PC-3 (cell line): Measurements from ENCODE around the gene RAB3B.

ENCODE experiments used
- CTCF ChIP-seq: fragments of 300-600 bp; sonication (generic); conservative IDR thresholded peaks from 2 replicates; pipeline ENCODE4 v1.5.1; 2017; ENCODE audit warnings: antibody characterized with exemption, low read depth, mild to moderate bottlenecking, low read length
- EZH2 ChIP-seq: fragments of 300-600 bp; sonication (generic); IDR thresholded peaks from one replicate; pipeline ENCODE4 v1.6.1; 2017; ENCODE audit warnings: antibody characterized with exemption, mild to moderate bottlenecking, low read length; ENCODE audit not compliant: unreplicated experiment

- no peak for TF ChIP-seq CTCF
- TF ChIP-seq EZH2, result no peak
These were observed 46.9 kb upstream of the RAB3B start for GRCh38 chr1:52037402-52037814.
